ENCODE results near the gene SLC17A1.

SLC17A1 gene

GRCh38 chr6:25832307-25832662 lies 433 bp upstream of the SLC17A1 start:
- DNase-seq = no peak

GRCh38 chr6:25830458-25830857 lies 1.4 kb downstream of the SLC17A1 start:
- no peak for DNase-seq

GRCh38 chr6:25829375-25829774 lies 2.5 kb downstream of the SLC17A1 start:
- no peak for DNase-seq

GRCh38 chr6:25821341-25821740 lies 10.5 kb downstream of the SLC17A1 start:
- DNase-seq = no peak

- DNase-seq = no peak
Measured at GRCh38 chr6:25816252-25816651, 15.6 kb downstream of the SLC17A1 start.

GRCh38 chr6:25815194-25815593 lies 16.7 kb downstream of the SLC17A1 start:
- DNase-seq = no peak

GRCh38 chr6:25804804-25805203 lies 27.0 kb downstream of the SLC17A1 start:
- DNase-seq = no peak

- no peak for DNase-seq
Measured at GRCh38 chr6:25801436-25801835, 30.4 kb downstream of the SLC17A1 start.

- DNase-seq = no peak
Measured at GRCh38 chr6:25794784-25795183, 37.1 kb downstream of the SLC17A1 start.

GRCh38 chr6:25793970-25794369 lies 37.9 kb downstream of the SLC17A1 start:
- DNase-seq = no peak

- no peak for DNase-seq
Measured at GRCh38 chr6:25792016-25792415, 39.8 kb downstream of the SLC17A1 start.

GRCh38 chr6:25789475-25789874 lies 42.4 kb downstream of the SLC17A1 start:
- no peak for DNase-seq

GRCh38 chr6:25788305-25788922 lies 43.4 kb downstream of the SLC17A1 start:
- DNase-seq = peak; percentile 59

GRCh38 chr6:25787428-25787827 lies 44.4 kb downstream of the SLC17A1 start:
- DNase-seq = no peak

- DNase-seq = no peak
Measured at GRCh38 chr6:25781134-25781533, 50.7 kb downstream of the SLC17A1 start.

- DNase-seq = no peak
Measured at GRCh38 chr6:25777856-25778649, 53.8 kb downstream of the SLC17A1 start.

- no peak for DNase-seq
Measured at GRCh38 chr6:25777031-25777430, 54.8 kb downstream of the SLC17A1 start.

GRCh38 chr6:25774120-25774715 lies 57.6 kb downstream of the SLC17A1 start:
- no peak for DNase-seq

- DNase-seq = no peak
Measured at GRCh38 chr6:25769983-25770382, 61.9 kb downstream of the SLC17A1 start.

GRCh38 chr6:25768566-25768965 lies 63.3 kb downstream of the SLC17A1 start:
- DNase-seq = no peak

- DNase-seq = no peak
Measured at GRCh38 chr6:25764611-25765010, 67.2 kb downstream of the SLC17A1 start.

GRCh38 chr6:25757936-25758642 lies 73.8 kb downstream of the SLC17A1 start:
- DNase-seq = no peak

Data from activated CD4-positive, alpha-beta T cell treated with anti-CD3 and anti-CD28 coated beads for 48 hours (primary cell).